ENCODE measurements around the gene NSMCE1. TPM values are rescaled to one million over a fixed set of nuclear protein-coding genes. Genes with fewer than 3 reads are reported as not detected.

NSMCE1 gene
- total and polyA plus RNA-seq, 2 of the 8 experiments (the other 6 are each of a cell fraction or from before 2014, with no cell fraction given): 8.1 to 16.6 TPM

DNA sequence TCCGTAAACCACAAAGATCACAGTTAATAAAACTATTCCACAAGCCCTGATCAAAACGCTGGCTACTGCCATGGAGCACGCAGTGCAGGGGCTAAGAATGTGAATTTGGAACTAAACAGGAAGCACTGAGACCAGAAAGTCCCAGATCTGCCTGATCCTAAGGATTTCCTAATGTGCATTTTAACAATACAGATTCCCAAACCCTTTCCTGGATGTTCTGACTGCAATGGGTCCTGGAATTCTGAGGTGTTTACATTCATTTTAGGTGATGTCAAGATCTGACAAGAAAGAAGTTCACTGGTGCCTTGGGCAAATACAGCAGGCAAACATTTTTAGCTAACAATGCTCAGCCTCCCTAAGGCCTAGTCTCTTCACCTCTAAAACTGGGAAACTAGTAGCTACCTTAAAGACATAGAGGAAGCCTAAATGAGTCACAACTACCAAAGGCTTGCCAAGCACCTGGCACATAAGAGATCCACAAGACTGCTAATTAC, 10.3 kb downstream of the NSMCE1 start (continued):
- TF ChIP-seq BACH1 (IDR thresholded peaks at IDR 0.05; ENCODE audit: low read length): no peak

Data from H1 (cell line).